PC-3 (cell line): ENCODE data around the gene MFAP3. TPM values are rescaled to one million over a fixed set of nuclear protein-coding genes. Genes with fewer than 3 reads are reported as not detected.

Source experiments
- ATAC-seq: fragments of 200-7000 bp; cut with Tn5 transposase; 2 replicates; pipeline ENCODE4 v1.9.1; 2020; ENCODE audit warnings: mild to moderate bottlenecking, moderate library complexity
- BruUV-seq: library from RNA; stranded (reverse); fragments of 400-500 nt; replicated peaks from 2 replicates; lab custom pipeline; 2021; lab: Mats Ljungman, UMichigan
- CTCF ChIA-PET: fragments of 300-600 bp; sonication (Branson Sonifier 250); formaldehyde crosslinking; loops from one replicate; lab custom pipeline; 2022; ENCODE audit warnings: antibody characterized with exemption; lab: Charles Lee
- POLR2A ChIA-PET: fragments of 300-600 bp; sonication (Branson Sonifier 250); formaldehyde crosslinking; loops from one replicate; lab custom pipeline; 2022; ENCODE audit warnings: antibody characterized with exemption; ENCODE audit not compliant: unreplicated experiment; lab: Charles Lee
- DNase-seq: peaks from one replicate; pipeline ENCODE4 v3.0.0-alpha.2; 2015
- H2AFZ ChIP-seq: fragments of 300-600 bp; sonication (generic); 2 replicates; pipeline ENCODE4 v1.6.0; 2016; ENCODE audit warnings: antibody characterized with exemption, low read length
- H3F3A ChIP-seq: fragments of 300-600 bp; sonication (generic); one replicate; pipeline ENCODE4 v1.6.0; 2017; ENCODE audit warnings: antibody characterized with exemption, low read length, control low read depth, mild to moderate bottlenecking; ENCODE audit not compliant: unreplicated experiment
- H3K27ac ChIP-seq: fragments of 300-600 bp; sonication (generic); 2 replicates; pipeline ENCODE4 v1.5.1; 2016; ENCODE audit warnings: mild to moderate bottlenecking, low read length
- H3K27me3 ChIP-seq: fragments of 300-600 bp; sonication (generic); 2 replicates; pipeline ENCODE4 v1.6.1; 2016; ENCODE audit warnings: low read length, mixed read lengths
- H3K36me3 ChIP-seq: fragments of 300-600 bp; sonication (generic); 2 replicates; pipeline ENCODE4 v1.6.1; 2016; ENCODE audit warnings: low read depth, mixed run types, low read length, mixed read lengths
- H3K4me1 ChIP-seq: fragments of 300-600 bp; sonication (generic); 2 replicates; pipeline ENCODE4 v1.5.1; 2016; ENCODE audit warnings: low read length; ENCODE audit not compliant: insufficient read depth
- H3K4me2 ChIP-seq: fragments of 300-600 bp; sonication (generic); 2 replicates; pipeline ENCODE4 v1.6.0; 2016; ENCODE audit warnings: low read length
- H3K4me3 ChIP-seq: fragments of 300-600 bp; sonication (generic); 2 replicates; pipeline ENCODE4 v1.5.1; 2016; ENCODE audit warnings: mild to moderate bottlenecking, low read length, mixed read lengths
- H3K79me2 ChIP-seq: fragments of 300-600 bp; sonication (generic); 2 replicates; pipeline ENCODE4 v1.6.1; 2017; ENCODE audit warnings: low read length, mixed read lengths
- H3K9ac ChIP-seq: fragments of 300-600 bp; sonication (generic); 2 replicates; pipeline ENCODE4 v1.6.0; 2016; ENCODE audit warnings: mild to moderate bottlenecking, low read length
- H3K9me2 ChIP-seq: fragments of 300-600 bp; sonication (generic); replicated peaks from 2 replicates; pipeline ENCODE4 v1.6.1; 2016; ENCODE audit warnings: mixed run types, low read length, mixed read lengths
- H3K9me3 ChIP-seq: fragments of 300-600 bp; sonication (generic); 2 replicates; pipeline ENCODE4 v1.6.1; 2016; ENCODE audit warnings: low read length, mixed read lengths
- H4K20me1 ChIP-seq: fragments of 300-600 bp; sonication (generic); 2 replicates; pipeline ENCODE4 v1.6.1; 2016; ENCODE audit warnings: low read length, mixed read lengths
- CTCF ChIP-seq: fragments of 300-600 bp; sonication (generic); conservative IDR thresholded peaks from 2 replicates; pipeline ENCODE4 v1.5.1; 2017; ENCODE audit warnings: antibody characterized with exemption, low read depth, mild to moderate bottlenecking, low read length
- EZH2 ChIP-seq: fragments of 300-600 bp; sonication (generic); IDR thresholded peaks from one replicate; pipeline ENCODE4 v1.6.1; 2017; ENCODE audit warnings: antibody characterized with exemption, mild to moderate bottlenecking, low read length; ENCODE audit not compliant: unreplicated experiment
- EZH2phosphoT487 ChIP-seq: fragments of 300-600 bp; sonication (generic); IDR thresholded peaks from 2 replicates; pipeline ENCODE4 v1.6.1; 2018; ENCODE audit warnings: mild to moderate bottlenecking, antibody characterized with exemption, low read length, borderline replicate concordance
- intact Hi-C: fragments of 100-400 bp; cut with micrococcal nuclease; formaldehyde crosslinking; loops from 2 replicates; pipeline ENCODE4 v1.9.0; 2023
- total RNA-seq: library from RNA; depleted of rRNA; stranded (reverse); fragments of >200 nt; gene quantifications from 2 replicates; pipeline ENCODE4 v1.2.3, GENCODE V29; 2014

The MFAP3 gene
- total RNA-seq, 1 experiment from 2014 or later, result 21.1 TPM

- ATAC-seq, result no peak
- Histone ChIP-seq H3K9me2 (no peaks in the 10 kb centered on the region), H3K4me1 (no peaks in the 10 kb centered on the region), H3F3A (no peaks in the 10 kb centered on the region), H3K27ac (no peak overlapping the region), H3K36me3 (no peaks in the 10 kb centered on the region), H2AFZ (no peak overlapping the region), H3K9ac (no peak overlapping the region), H3K79me2 (no peaks in the 10 kb centered on the region), H3K4me2 (no peak overlapping the region), H3K27me3 (no peaks in the 10 kb centered on the region), H4K20me1 (no peaks in the 10 kb centered on the region), H3K4me3 (no peak overlapping the region), H3K9me3 (no peaks in the 10 kb centered on the region)
- POLR2A ChIA-PET, result no interaction called here
- DNase-seq, result no peak
- intact Hi-C loops, result no loop called here
- no TSS peak for BruUV-seq
- TF ChIP-seq EZH2phosphoT487 (no peak), CTCF (no peak), EZH2 (no peak)
- CTCF ChIA-PET, result no interaction called here
Measured at GRCh38 chr5:154055201-154055600, 16.4 kb downstream of the MFAP3 start.

- no TSS peak for BruUV-seq
- intact Hi-C loops, result no loop called here
- Histone ChIP-seq H3K27ac (no peak overlapping the region), H3K4me1 (no peaks in the 10 kb centered on the region), H3K79me2 (no peaks in the 10 kb centered on the region), H3K36me3 (no peaks in the 10 kb centered on the region), H3K9me2 (no peaks in the 10 kb centered on the region), H3K4me3 (no peak overlapping the region), H3K4me2 (no peak overlapping the region), H3K27me3 (no peaks in the 10 kb centered on the region), H2AFZ (no peak overlapping the region), H3K9ac (no peak overlapping the region), H4K20me1 (no peaks in the 10 kb centered on the region), H3K9me3 (no peaks in the 10 kb centered on the region), H3F3A (no peaks in the 10 kb centered on the region)
- no peak for TF ChIP-seq CTCF
- TF ChIP-seq EZH2phosphoT487, result no peak
- no peak for TF ChIP-seq EZH2
- DNase-seq (no peak), ATAC-seq (no peak)
- CTCF ChIA-PET, result interaction anchor here (0.5 kb wide), 1 partner anchor 12 kb away, joined by 7 read pairs; no protein-coding TSS in a partner anchor
- POLR2A ChIA-PET, result no interaction called here
Measured at GRCh38 chr5:154058055-154059038, 19.6 kb downstream of the MFAP3 start.

GRCh38 chr5:154059039-154059430 lies 20.3 kb downstream of the MFAP3 start:
- Histone ChIP-seq H3K79me2 (no peaks in the 10 kb centered on the region), H3K4me3 (no peak overlapping the region), H3K36me3 (no peaks in the 10 kb centered on the region), H3K27ac (no peak overlapping the region), H4K20me1 (no peaks in the 10 kb centered on the region), H3K4me2 (no peak overlapping the region), H3F3A (no peaks in the 10 kb centered on the region), H3K9ac (no peak overlapping the region), H3K9me2 (no peaks in the 10 kb centered on the region), H2AFZ (no peak overlapping the region), H3K4me1 (no peaks in the 10 kb centered on the region), H3K27me3 (no peaks in the 10 kb centered on the region), H3K9me3 (no peaks in the 10 kb centered on the region)
- intact Hi-C loops, result no loop called here
- POLR2A ChIA-PET, result no interaction called here
- no TSS peak for BruUV-seq
- CTCF ChIA-PET, result no interaction called here
- no peak for DNase-seq
- ATAC-seq, result no peak
- no peak for TF ChIP-seq CTCF
- no peak for TF ChIP-seq EZH2
- TF ChIP-seq EZH2phosphoT487, result no peak
